ENCODE results near the gene CLPSL2. TPM values are rescaled to one million over a fixed set of nuclear protein-coding genes. Genes with fewer than 3 reads are reported as not detected.
"Not testable (repeated sequence)": the region's sequence is repeated elsewhere in the genome, so short reads cannot be mapped to it uniquely, and the experiment has no call there.

The CLPSL2 gene
- total RNA-seq: not detected

DNA sequence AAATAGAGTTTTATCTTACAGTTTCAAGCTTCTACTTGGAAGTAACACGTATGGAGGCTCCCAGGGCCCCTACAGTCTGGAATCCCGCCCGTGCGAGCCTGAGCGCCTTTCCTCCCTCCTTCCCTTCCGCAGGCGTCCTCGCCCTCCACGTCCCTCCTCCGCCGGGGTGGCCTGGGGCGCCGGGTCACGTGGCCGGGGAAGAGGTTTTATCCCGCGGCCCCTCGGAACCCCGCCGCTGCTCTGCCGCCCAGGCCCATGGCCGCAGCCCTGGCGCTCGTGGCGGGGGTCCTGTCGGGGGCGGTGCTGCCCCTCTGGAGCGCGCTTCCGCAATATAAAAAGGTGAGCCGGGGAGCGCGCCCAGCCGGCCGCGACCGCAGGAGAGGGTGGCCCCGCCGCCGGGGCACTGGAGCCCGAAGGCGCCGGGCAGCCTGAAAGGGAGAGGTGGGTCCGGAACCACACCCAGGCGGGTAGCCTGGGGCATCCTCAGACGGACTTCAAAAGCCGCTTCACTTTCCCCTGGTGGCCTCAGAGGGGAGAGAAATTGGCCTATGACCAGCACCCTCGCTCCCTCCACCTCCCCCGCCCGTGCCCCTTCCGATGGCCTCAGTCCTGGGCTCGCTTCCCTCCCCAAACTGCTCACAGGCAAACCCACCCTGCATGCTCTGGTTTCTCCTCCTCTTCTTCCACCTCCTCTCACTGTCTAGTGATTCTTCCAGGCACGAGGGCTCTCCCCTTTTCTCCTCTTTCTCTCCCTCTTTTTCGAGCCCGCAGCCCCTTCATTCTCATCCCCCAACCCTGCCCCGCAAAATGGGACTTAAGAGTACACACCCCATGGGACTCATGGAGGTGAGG is at the start of gene CLPSL2:
Gene CLPSL2 (plus strand): TSS at position 235 of the 852 bp plus-strand sequence. CDS start 21 bp downstream, at position 256.
- peak within 1 kb of the TSS; percentile 55 for H3K4me3 Mint-ChIP-seq
- no peak within 1 kb of the TSS for H3K27ac Mint-ChIP-seq
- CTCF ChIA-PET: interaction anchor here (0.6 kb wide), 1 partner anchor 33 kb away, joined by 4 read pairs; no protein-coding TSS in a partner anchor
- intact Hi-C loops (cut with micrococcal nuclease): no loop called here
- peaks cover 1% of the 10 kb centered on the region for H3K36me3 Mint-ChIP-seq (ENCODE audit: low read depth)
- H3K9me3 Mint-ChIP-seq: no peaks in the 10 kb centered on the region
- DNase-seq: no peak
- H3K27me3 Mint-ChIP-seq (ENCODE audit: low read depth): peaks cover 18% of the 10 kb centered on the region
- H3K4me1 Mint-ChIP-seq (ENCODE audit: low read depth): peaks cover 5% of the 10 kb centered on the region

- Mint-ChIP-seq H3K9me3 (no peaks in the 10 kb centered on the region), H3K27ac (peak overlapping the region; percentile 82), H3K27me3 (ENCODE audit: low read depth) (no peaks in the 10 kb centered on the region), H3K4me3 (peak overlapping the region; percentile 61), H3K4me1 (ENCODE audit: low read depth) (peaks cover 76% of the 10 kb centered on the region), H3K36me3 (ENCODE audit: low read depth) (no peaks in the 10 kb centered on the region)
- DNase-seq: peak; percentile 59
- CTCF ChIA-PET: interaction anchor here (0.8 to 1.9 kb wide), 8 partner anchors 38 to 144 kb away, joined by 3 to 7 read pairs (median 4); partner anchors contain the start of gene FKBP5
- intact Hi-C loops (cut with micrococcal nuclease): no loop called here
Observed at GRCh38 chr6:35727231-35727934, 49.0 kb upstream of the CLPSL2 start.

GRCh38 chr6:35727935-35728682 is 48.3 kb upstream of the CLPSL2 start:
- Mint-ChIP-seq H3K4me3 (peak overlapping the region; percentile 61), H3K27me3 (ENCODE audit: low read depth) (no peaks in the 10 kb centered on the region), H3K36me3 (ENCODE audit: low read depth) (no peaks in the 10 kb centered on the region), H3K27ac (peak overlapping the region; percentile 91), H3K9me3 (no peaks in the 10 kb centered on the region), H3K4me1 (ENCODE audit: low read depth) (peaks cover 81% of the 10 kb centered on the region)
- intact Hi-C loops (cut with micrococcal nuclease): loop anchor here (1.0 to 2.0 kb wide), 3 partner anchors 9 to 127 kb away; no protein-coding TSS in a partner anchor
- peak; percentile 89 for DNase-seq
- CTCF ChIA-PET: interaction anchor here (0.7 to 1.7 kb wide), 12 partner anchors 9 to 161 kb away, joined by 3 to 6 read pairs (median 3); partner anchors contain the start of gene ARMC12

- peaks cover 83% of the 10 kb centered on the region for H3K4me1 Mint-ChIP-seq (ENCODE audit: low read depth)
- peak overlapping the region; percentile 61 for H3K4me3 Mint-ChIP-seq
- peak; percentile 71 for DNase-seq
- H3K36me3 Mint-ChIP-seq (ENCODE audit: low read depth): no peaks in the 10 kb centered on the region
- CTCF ChIA-PET: interaction anchor here (0.6 to 1.7 kb wide), 9 partner anchors 8 to 161 kb away, joined by 3 to 5 read pairs (median 3); partner anchors contain the start of gene ARMC12
- H3K27me3 Mint-ChIP-seq (ENCODE audit: low read depth): no peaks in the 10 kb centered on the region
- intact Hi-C loops (cut with micrococcal nuclease): loop anchor here (1.0 to 2.0 kb wide), 3 partner anchors 10 to 128 kb away; no protein-coding TSS in a partner anchor
- peak overlapping the region; percentile 91 for H3K27ac Mint-ChIP-seq
- H3K9me3 Mint-ChIP-seq: no peaks in the 10 kb centered on the region
Observed at GRCh38 chr6:35728683-35729678, 47.4 kb upstream of the CLPSL2 start.

DNA sequence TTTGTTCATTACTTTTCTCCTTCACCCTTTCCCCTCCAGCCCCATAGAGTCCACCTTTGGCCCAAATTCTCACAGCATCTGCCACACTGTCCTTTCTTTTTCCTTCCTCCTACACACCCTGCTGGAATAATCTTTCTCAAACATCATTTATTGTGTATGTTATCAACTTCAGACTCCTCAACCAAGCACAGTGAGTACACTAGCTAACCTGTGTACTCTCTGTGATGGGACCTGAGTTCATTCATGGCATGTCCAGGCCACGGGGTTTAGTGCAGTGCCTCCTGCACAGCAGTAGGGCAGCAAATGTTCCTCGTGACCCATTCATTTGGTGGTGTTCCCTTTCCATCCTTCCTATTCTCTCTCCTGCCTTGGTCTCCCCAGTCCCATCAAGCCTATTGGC is 46.7 kb upstream of the CLPSL2 start:
- H3K4me1 Mint-ChIP-seq (ENCODE audit: low read depth): peaks cover 83% of the 10 kb centered on the region
- H3K36me3 Mint-ChIP-seq (ENCODE audit: low read depth): no peaks in the 10 kb centered on the region
- H3K9me3 Mint-ChIP-seq: no peaks in the 10 kb centered on the region
- H3K4me3 Mint-ChIP-seq: no peak overlapping the region
- CTCF ChIA-PET: interaction anchor here (0.6 to 1.2 kb wide), 3 partner anchors 39 to 61 kb away, joined by 3 read pairs; no protein-coding TSS in a partner anchor
- H3K27ac Mint-ChIP-seq: peak overlapping the region; percentile 22
- no peak for DNase-seq
- no peaks in the 10 kb centered on the region for H3K27me3 Mint-ChIP-seq (ENCODE audit: low read depth)
- intact Hi-C loops (cut with micrococcal nuclease): loop anchor here (2.0 kb wide), 1 partner anchor 129 kb away; no protein-coding TSS in a partner anchor

DNA sequence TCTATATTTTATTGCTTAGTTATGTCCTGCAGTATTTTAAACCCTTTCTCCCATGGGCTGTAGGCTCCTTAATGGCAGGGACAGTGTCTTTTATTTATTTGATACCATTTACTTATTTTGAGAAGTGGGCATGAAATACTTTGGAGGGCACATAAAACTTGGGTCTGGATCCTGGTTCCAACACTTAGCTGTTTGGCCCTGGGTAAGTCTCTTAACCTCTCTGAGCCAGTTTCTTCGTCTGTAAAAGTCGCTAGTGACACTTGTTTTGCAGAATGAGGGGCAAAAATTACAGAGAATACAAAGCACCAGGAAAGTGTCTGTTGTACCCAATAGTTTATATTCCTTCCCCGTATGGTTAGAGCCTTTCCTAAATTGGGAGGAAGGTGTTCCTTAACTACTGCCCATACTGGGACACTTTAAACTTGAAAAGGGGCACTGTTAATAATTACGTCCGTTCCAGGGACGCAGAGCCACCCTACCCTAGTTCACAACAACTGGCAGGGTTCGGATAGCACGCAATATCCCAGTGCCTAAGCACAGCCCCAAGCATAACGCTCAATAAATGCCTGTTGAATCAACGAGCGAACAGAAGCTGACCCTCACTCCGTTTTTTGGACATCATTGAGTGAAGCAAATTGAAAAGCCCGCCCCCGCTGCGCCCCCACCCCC is 45.5 kb upstream of the CLPSL2 start:
- CTCF ChIA-PET: interaction anchor here (0.6 to 1.6 kb wide), 5 partner anchors 40 to 180 kb away, joined by 3 to 5 read pairs (median 3); no protein-coding TSS in a partner anchor
- intact Hi-C loops (cut with micrococcal nuclease): no loop called here
- Mint-ChIP-seq H3K4me3 (peak overlapping the region; percentile 78), H3K9me3 (no peaks in the 10 kb centered on the region), H3K4me1 (ENCODE audit: low read depth) (peaks cover 83% of the 10 kb centered on the region), H3K36me3 (ENCODE audit: low read depth) (no peaks in the 10 kb centered on the region), H3K27me3 (ENCODE audit: low read depth) (no peaks in the 10 kb centered on the region), H3K27ac (peak overlapping the region; percentile 87)
- no peak for DNase-seq

DNA sequence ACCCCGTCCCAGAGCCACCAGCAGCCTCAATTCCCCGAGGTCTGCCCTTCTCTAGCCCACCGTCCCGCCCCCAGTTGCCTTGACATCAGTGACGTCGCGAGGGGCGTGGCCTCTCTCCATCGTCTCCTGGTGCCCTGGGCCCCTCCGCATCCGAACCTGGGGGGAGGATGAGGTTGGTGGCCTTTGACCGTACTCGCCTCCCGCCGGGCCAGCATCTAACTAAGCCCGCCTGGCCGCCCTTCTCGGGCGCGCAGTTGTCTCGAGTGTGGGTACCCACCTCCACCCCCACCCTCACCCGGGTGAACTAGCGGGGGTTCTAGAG is 45.0 kb upstream of the CLPSL2 start:
- no peaks in the 10 kb centered on the region for H3K27me3 Mint-ChIP-seq (ENCODE audit: low read depth)
- CTCF ChIA-PET: interaction anchor here (1.0 to 3.2 kb wide), 5 partner anchors 62 to 180 kb away, joined by 3 to 17 read pairs (median 5); no protein-coding TSS in a partner anchor
- H3K4me3 Mint-ChIP-seq: peak overlapping the region; percentile 78
- peak overlapping the region; percentile 87 for H3K27ac Mint-ChIP-seq
- no peaks in the 10 kb centered on the region for H3K9me3 Mint-ChIP-seq
- peak; percentile 96 for DNase-seq
- H3K36me3 Mint-ChIP-seq (ENCODE audit: low read depth): no peaks in the 10 kb centered on the region
- intact Hi-C loops (cut with micrococcal nuclease): no loop called here
- H3K4me1 Mint-ChIP-seq (ENCODE audit: low read depth): peaks cover 82% of the 10 kb centered on the region

DNA sequence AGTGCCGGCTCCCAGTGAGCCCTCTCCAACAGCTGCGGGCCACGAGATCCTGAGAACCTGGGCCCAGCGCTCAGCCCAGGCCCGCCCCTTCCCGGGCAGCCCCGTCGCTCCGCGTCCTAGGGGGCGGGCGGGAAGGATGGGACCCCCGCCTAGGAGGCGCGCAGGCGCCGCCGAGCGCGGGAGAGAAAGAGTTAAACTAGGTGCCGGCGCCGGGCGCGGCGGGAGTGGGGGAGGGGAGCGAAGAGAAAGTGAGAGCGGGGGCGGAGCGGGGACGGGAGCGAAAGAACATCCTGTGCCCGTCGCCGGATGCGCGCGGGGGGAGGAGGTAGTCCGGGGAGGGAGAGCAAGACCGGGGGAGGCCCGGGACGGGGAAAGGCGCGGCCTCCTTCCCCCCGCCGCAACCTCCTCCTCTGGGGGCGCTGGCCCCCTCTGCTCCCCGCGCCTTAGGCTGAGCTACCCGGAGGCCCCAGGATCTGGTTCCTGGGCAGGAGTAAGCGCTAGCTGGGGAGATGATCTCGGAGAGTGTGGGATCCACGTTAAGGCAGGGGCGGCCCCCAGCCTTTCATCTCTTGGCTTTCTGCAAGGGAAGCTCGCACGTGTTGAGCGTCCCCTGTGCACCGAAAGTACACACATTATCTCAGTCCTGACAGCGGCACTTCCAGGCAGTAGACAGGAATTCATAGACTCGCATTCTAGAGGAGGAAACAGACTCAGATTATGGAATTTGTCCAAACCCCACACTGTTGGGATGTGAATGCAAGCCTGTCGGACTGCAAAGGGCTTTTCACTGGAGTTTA is 44.5 kb upstream of the CLPSL2 start:
- H3K4me3 Mint-ChIP-seq: peak overlapping the region; percentile 78
- CTCF ChIA-PET: interaction anchor here (0.6 to 3.2 kb wide), 11 partner anchors 45 to 209 kb away, joined by 3 to 18 read pairs (median 4); no protein-coding TSS in a partner anchor
- intact Hi-C loops (cut with micrococcal nuclease): loop anchor here (1.0 kb wide), 6 partner anchors 13 to 209 kb away; no protein-coding TSS in a partner anchor
- peaks cover 78% of the 10 kb centered on the region for H3K4me1 Mint-ChIP-seq (ENCODE audit: low read depth)
- H3K36me3 Mint-ChIP-seq (ENCODE audit: low read depth): no peaks in the 10 kb centered on the region
- no peaks in the 10 kb centered on the region for H3K27me3 Mint-ChIP-seq (ENCODE audit: low read depth)
- DNase-seq: peak; percentile 98
- H3K27ac Mint-ChIP-seq: peak overlapping the region; percentile 87
- H3K9me3 Mint-ChIP-seq: no peaks in the 10 kb centered on the region

- no peaks in the 10 kb centered on the region for H3K36me3 Mint-ChIP-seq (ENCODE audit: low read depth)
- DNase-seq: no peak
- peaks cover 74% of the 10 kb centered on the region for H3K4me1 Mint-ChIP-seq (ENCODE audit: low read depth)
- no peak overlapping the region for H3K27ac Mint-ChIP-seq
- no peaks in the 10 kb centered on the region for H3K9me3 Mint-ChIP-seq
- intact Hi-C loops (cut with micrococcal nuclease): no loop called here
- no peaks in the 10 kb centered on the region for H3K27me3 Mint-ChIP-seq (ENCODE audit: low read depth)
- no peak overlapping the region for H3K4me3 Mint-ChIP-seq
- CTCF ChIA-PET: interaction anchor here (0.6 to 3.2 kb wide), 17 partner anchors 14 to 211 kb away, joined by 3 to 18 read pairs (median 5); no protein-coding TSS in a partner anchor
Observed at GRCh38 chr6:35733633-35734032, 42.8 kb upstream of the CLPSL2 start.

GRCh38 chr6:35734319-35734718 is 42.1 kb upstream of the CLPSL2 start:
- H3K36me3 Mint-ChIP-seq (ENCODE audit: low read depth); intact Hi-C loops (cut with micrococcal nuclease); DNase-seq; H3K27ac Mint-ChIP-seq; H3K4me3 Mint-ChIP-seq; H3K9me3 Mint-ChIP-seq; H3K27me3 Mint-ChIP-seq (ENCODE audit: low read depth): not testable (repeated sequence)
- H3K4me1 Mint-ChIP-seq (ENCODE audit: low read depth): peaks cover 68% of the 10 kb centered on the region
- CTCF ChIA-PET: interaction anchor here (0.6 to 3.5 kb wide), 15 partner anchors 48 to 261 kb away, joined by 3 to 18 read pairs (median 7); no protein-coding TSS in a partner anchor

All from activated naive CD4-positive, alpha-beta T cell treated with anti-CD3 and anti-CD28 coated beads for 36 hours (primary cell).